GM10248 (cell line): Measurements from ENCODE around the gene PRRT3.

ENCODE experiments used
- CTCF ChIA-PET: fragments of 300-600 bp; sonication (Branson Sonifier 250); formaldehyde crosslinking; extraction: SDS; loops from one replicate; lab custom pipeline; 2021; ENCODE audit warnings: antibody characterized with exemption; lab: Yijun Ruan, JAX
- POLR2A ChIA-PET: fragments of 350-650 bp; sonication (Branson Sonifier 250); formaldehyde crosslinking; extraction: SDS; loops from one replicate; lab custom pipeline; 2020; ENCODE audit warnings: antibody characterized with exemption; lab: Yijun Ruan, JAX
- DNase-seq: peaks from one replicate; pipeline ENCODE4 v3.0.0; 2012; ENCODE audit errors: extremely low spot score
- TF ChIP-seq, protein P1 (sequence below): IDR thresholded peaks from 2 replicates; pipeline ENCODE4 v1.5.1; 2012; ENCODE audit warnings: mild to moderate bottlenecking, low read depth; ENCODE audit errors: extremely low read depth, missing control alignments, control extremely low read depth

The PRRT3 gene

DNA sequence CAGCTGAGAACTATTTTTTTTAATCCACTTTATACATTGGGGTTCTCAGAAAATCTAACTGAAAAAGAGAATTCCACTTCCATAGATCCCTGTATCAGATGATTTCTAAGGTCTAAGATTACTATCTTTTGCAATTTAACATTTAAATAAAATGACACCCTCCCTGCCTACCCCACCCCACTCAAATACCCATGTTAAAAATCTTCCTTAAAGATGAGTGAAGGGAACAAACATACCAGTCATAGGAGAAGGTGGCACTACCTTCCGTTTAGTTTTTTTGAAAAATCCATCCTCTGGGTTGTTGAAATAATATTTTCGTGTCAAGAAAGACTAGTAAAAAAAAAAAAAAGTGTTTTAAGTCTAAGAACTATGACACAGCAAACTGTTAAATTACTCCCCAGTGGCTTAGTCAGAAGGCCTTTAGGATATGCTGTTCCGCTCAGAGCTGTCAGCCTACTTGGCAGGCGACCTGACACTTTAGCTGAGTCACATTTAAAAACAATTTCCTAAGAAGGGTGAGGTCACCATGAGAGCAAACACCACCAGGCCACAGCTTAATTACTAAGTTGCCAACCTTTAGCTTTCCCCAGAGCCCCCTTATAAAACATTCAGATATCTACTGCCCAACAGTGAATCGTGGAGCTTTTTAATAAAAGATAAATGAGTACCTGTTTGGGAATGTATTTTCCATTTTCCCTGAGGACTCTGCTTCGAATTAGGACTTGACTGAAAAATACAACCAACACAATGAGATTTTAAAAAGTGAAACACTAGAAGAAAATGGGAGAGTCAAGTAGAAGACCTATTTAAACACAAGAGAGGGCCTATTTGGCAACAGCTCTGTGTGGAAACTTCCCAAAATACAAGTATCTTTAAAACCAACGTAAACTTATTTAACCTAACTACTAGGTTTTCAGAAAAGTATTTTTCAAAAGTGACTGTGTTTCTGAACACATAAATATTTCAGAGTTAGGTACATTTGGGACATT lies 24.8 kb upstream of the PRRT3 start:
- POLR2A ChIA-PET, result no interaction called here
- CTCF ChIA-PET, result interaction anchor here (0.7 to 1.1 kb wide), 2 partner anchors 12 to 44 kb away, joined by 3 to 5 read pairs; partner anchors contain the start of gene CRELD1
- DNase-seq, result no peak
- TF ChIP-seq, protein P1, sequence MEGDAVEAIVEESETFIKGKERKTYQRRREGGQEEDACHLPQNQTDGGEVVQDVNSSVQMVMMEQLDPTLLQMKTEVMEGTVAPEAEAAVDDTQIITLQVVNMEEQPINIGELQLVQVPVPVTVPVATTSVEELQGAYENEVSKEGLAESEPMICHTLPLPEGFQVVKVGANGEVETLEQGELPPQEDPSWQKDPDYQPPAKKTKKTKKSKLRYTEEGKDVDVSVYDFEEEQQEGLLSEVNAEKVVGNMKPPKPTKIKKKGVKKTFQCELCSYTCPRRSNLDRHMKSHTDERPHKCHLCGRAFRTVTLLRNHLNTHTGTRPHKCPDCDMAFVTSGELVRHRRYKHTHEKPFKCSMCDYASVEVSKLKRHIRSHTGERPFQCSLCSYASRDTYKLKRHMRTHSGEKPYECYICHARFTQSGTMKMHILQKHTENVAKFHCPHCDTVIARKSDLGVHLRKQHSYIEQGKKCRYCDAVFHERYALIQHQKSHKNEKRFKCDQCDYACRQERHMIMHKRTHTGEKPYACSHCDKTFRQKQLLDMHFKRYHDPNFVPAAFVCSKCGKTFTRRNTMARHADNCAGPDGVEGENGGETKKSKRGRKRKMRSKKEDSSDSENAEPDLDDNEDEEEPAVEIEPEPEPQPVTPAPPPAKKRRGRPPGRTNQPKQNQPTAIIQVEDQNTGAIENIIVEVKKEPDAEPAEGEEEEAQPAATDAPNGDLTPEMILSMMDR, result no peak

- CTCF ChIA-PET, result interaction anchor here (1.0 kb wide), 1 partner anchor 11 kb away, joined by 4 read pairs; no protein-coding TSS in a partner anchor
- POLR2A ChIA-PET, result no interaction called here
- no peak for DNase-seq
- TF ChIP-seq, protein P1, result no peak
These were observed 17.9 kb upstream of the PRRT3 start for GRCh38 chr3:9970020-9970652.

- TF ChIP-seq, protein P1, result no peak
- no peak for DNase-seq
- ChIA-PET CTCF (interaction anchor here (1.0 kb wide), 1 partner anchor 12 kb away, joined by 4 read pairs; no protein-coding TSS in a partner anchor), POLR2A (no interaction called here)
These were observed 17.4 kb upstream of the PRRT3 start for GRCh38 chr3:9969632-9970019.

GRCh38 chr3:9966841-9967240 lies 14.6 kb upstream of the PRRT3 start:
- CTCF ChIA-PET, result interaction anchor here (1.3 kb wide), 1 partner anchor 14 kb away, joined by 3 read pairs; the partner anchor contains the start of gene PRRT3
- TF ChIP-seq, protein P1, result no peak
- DNase-seq, result no peak
- POLR2A ChIA-PET, result no interaction called here

- no peak for DNase-seq
- ChIA-PET CTCF (interaction anchor here (1.0 to 3.3 kb wide), 3 partner anchors 8 to 11 kb away, joined by 3 to 16 read pairs (median 8); no protein-coding TSS in a partner anchor), POLR2A (no interaction called here)
- TF ChIP-seq, protein P1, result no peak
These were observed 13.1 kb upstream of the PRRT3 start for GRCh38 chr3:9965200-9965875.

DNA sequence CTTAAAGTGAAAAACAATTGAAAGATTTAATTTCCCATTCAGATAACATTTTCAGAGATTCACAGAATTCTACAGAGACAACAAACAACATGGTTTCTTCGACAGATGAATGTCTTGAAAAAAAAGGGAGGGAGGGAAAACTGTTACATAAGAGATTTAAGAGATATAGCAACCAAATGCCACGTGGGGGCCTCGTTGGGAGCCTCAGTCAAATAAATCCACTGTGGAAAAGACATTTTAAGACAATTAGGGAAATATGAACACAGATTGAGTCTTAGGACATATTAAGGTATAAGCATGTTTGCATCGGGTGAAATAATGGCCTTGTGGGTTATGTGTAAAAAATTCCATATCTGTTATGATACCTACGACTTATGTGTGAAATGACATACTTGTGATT lies 5.0 kb upstream of the PRRT3 start:
- no peak for DNase-seq
- TF ChIP-seq, protein P1, result no peak
- CTCF ChIA-PET, result no interaction called here
- POLR2A ChIA-PET, result no interaction called here
